K562 (cell line): ENCODE results near the gene SEPTIN8. TPM values are rescaled to one million over a fixed set of nuclear protein-coding genes. Genes with fewer than 3 reads are reported as not detected.

Experiments used
- ATAC-seq: fragments of 200-7000 bp; cut with Tn5 transposase; 3 replicates; pipeline ENCODE4 v1.9.1; 2020; ENCODE audit warnings: moderate library complexity
- BruUV-seq: library from RNA; stranded (reverse); fragments of 400-500 nt; replicated peaks from 2 replicates; lab custom pipeline; 2021; lab: Mats Ljungman, UMichigan
- CTCF ChIA-PET: fragments of 300-600 bp; formaldehyde crosslinking; extraction: SDS; loops from one replicate; lab custom pipeline; 2021; ENCODE audit warnings: low intra/inter-chr PET ratio; lab: Yijun Ruan, JAX
- POLR2A ChIA-PET: fragments of 300-600, 350-650 bp; sonication (Branson Sonifier 250); formaldehyde crosslinking; extraction: SDS; loops from one replicate; lab custom pipeline; 2021; ENCODE audit warnings: antibody characterized with exemption, inconsistent platforms; lab: Yijun Ruan, JAX
- DNase-seq, 4 experiments: peaks; one replicate each; pipeline versions ENCODE4 v3.0.0 to v3.0.0-alpha.2; 2011 to 2018; ENCODE audit warnings: low spot score in 3 of 4, mixed read lengths in 3 of 4; ENCODE audit errors: extremely low read depth in 1 of 4
- FAIRE-seq: peaks from 2 replicates; lab custom pipeline; 2011; peaks lifted over from hg19 to GRCh38; lab: Jason Lieb, UNC
- H2AFZ ChIP-seq: 2 replicates; pipeline ENCODE4 v1.6.0; 2011; ENCODE audit warnings: low read depth, low read length, control low read depth, inconsistent platforms
- H3K27ac ChIP-seq: fragments of 200-600 bp; 3 replicates; pipeline ENCODE4 v1.8.0; 2011; ENCODE audit warnings: low read depth, mild to moderate bottlenecking, control low read depth, inconsistent platforms, low read length, moderate library complexity, mixed read lengths; ENCODE audit errors: extremely low read depth
- H3K27me3 ChIP-seq, 2 experiments: fragments of 300-600 bp in 1 of 2; 2 replicates in 1 of 2; 3 replicates in 1 of 2; pipeline versions ENCODE4 v1.6.0 to v1.8.0; 2011; ENCODE audit warnings: inconsistent platforms in 2 of 2, low read length in 2 of 2, mild to moderate bottlenecking in 1 of 2, mixed read lengths in 1 of 2, moderate library complexity in 1 of 2; ENCODE audit not compliant: control insufficient read depth in 2 of 2, insufficient read depth in 2 of 2
- H3K36me3 ChIP-seq: fragments of 300-600 bp; 3 replicates; pipeline ENCODE4 v1.8.0; 2011; ENCODE audit warnings: mild to moderate bottlenecking, low read length, inconsistent platforms; ENCODE audit not compliant: control insufficient read depth, insufficient read depth
- H3K4me1 ChIP-seq, 2 experiments: fragments of 200-600 bp in 1 of 2; replicated peaks in 1 of 2; 2 replicates in 1 of 2; 3 replicates in 1 of 2; pipeline versions ENCODE4 v1.5.1 to v1.8.0; 2011; ENCODE audit warnings: inconsistent platforms in 2 of 2, low read length in 2 of 2, mild to moderate bottlenecking in 1 of 2, mixed read lengths in 1 of 2, moderate library complexity in 1 of 2; ENCODE audit not compliant: control insufficient read depth in 2 of 2, insufficient read depth in 2 of 2
- H3K4me2 ChIP-seq: 2 replicates; pipeline ENCODE4 v1.6.1; 2011; ENCODE audit warnings: low read length, control low read depth, inconsistent platforms, mixed read lengths; ENCODE audit not compliant: insufficient read depth
- H3K4me3 ChIP-seq: fragments of 200-600 bp; sonication (generic), shearing (Covaris generic); 2 replicates; pipeline ENCODE4 v1.5.1; 2016; ENCODE audit warnings: control low read depth, inconsistent platforms
- H3K79me2 ChIP-seq: fragments of 200-600 bp; 3 replicates; pipeline ENCODE4 v1.8.0; 2011; ENCODE audit warnings: low read length, inconsistent platforms; ENCODE audit not compliant: control insufficient read depth, insufficient read depth
- H3K9ac ChIP-seq, 2 experiments: 2 replicates each; pipeline versions ENCODE4 v1.6.0 to v1.6.1; 2011; ENCODE audit warnings: low read depth in 2 of 2, low read length in 2 of 2, control low read depth in 1 of 2, inconsistent platforms in 1 of 2, mild to moderate bottlenecking in 1 of 2, mixed read lengths in 1 of 2; ENCODE audit not compliant: insufficient read depth in 1 of 2
- H3K9me1 ChIP-seq: one replicate; pipeline ENCODE4 v1.6.0; 2011; ENCODE audit warnings: inconsistent platforms, mild to moderate bottlenecking, low read length, moderate library complexity; ENCODE audit not compliant: control insufficient read depth, insufficient read depth
- H3K9me3 ChIP-seq: replicated peaks from 2 replicates; pipeline ENCODE4 v1.5.1; 2011; ENCODE audit warnings: low read depth, low read length, inconsistent platforms; ENCODE audit not compliant: control insufficient read depth, insufficient read depth
- H4K20me1 ChIP-seq: replicated peaks from 2 replicates; pipeline ENCODE4 v1.6.1; 2011; ENCODE audit warnings: low read length, inconsistent platforms, mixed read lengths; ENCODE audit not compliant: control insufficient read depth, insufficient read depth
- CREM ChIP-seq: IDR thresholded peaks from 2 replicates; pipeline ENCODE4 v1.6.1; 2014; ENCODE audit warnings: antibody characterized with exemption, low read depth
- EP300 ChIP-seq: IDR thresholded peaks from 2 replicates; pipeline ENCODE4 v1.6.1; 2012; ENCODE audit warnings: low read length, improper control_type of control experiment
- ETV6 ChIP-seq, 3 experiments: fragments of 150-350 bp in 1 of 3; sonication (generic) in 1 of 3; formaldehyde crosslinking in 1 of 3; IDR thresholded peaks; 2 replicates each; pipeline versions ENCODE4 v1.6.1 to v1.8.0; 2014 to 2022; ENCODE audit warnings: borderline replicate concordance in 2 of 3, low read depth in 2 of 3, antibody characterized with exemption in 1 of 3, low read length in 1 of 3, mild to moderate bottlenecking in 1 of 3, missing genetic modification reagents in 1 of 3
- GATA2 ChIP-seq: sonication (generic); formaldehyde crosslinking; IDR thresholded peaks from 2 replicates; pipeline ENCODE4 v1.4.0; 2020; ENCODE audit warnings: mild to moderate bottlenecking, missing genetic modification reagents
- KLF16 ChIP-seq: IDR thresholded peaks from 2 replicates; pipeline ENCODE4 v1.6.1; 2016; ENCODE audit warnings: antibody characterized with exemption
- L3MBTL2 ChIP-seq: fragments of 450-650 bp; IDR thresholded peaks from 2 replicates; pipeline ENCODE4 v1.6.1; 2016; ENCODE audit warnings: mild to moderate bottlenecking, moderate library complexity
- MTA3 ChIP-seq: fragments of 450-650 bp; formaldehyde crosslinking; IDR thresholded peaks from 2 replicates; pipeline ENCODE4 v1.6.1; 2017; ENCODE audit warnings: mild to moderate bottlenecking, borderline replicate concordance
- MYNN ChIP-seq, 2 experiments: sonication (generic); formaldehyde crosslinking in 1 of 2; IDR thresholded peaks; 2 replicates each; pipeline versions ENCODE4 v1.5.0 to v1.6.1; 2016 to 2020; ENCODE audit warnings: antibody characterized with exemption in 1 of 2, missing genetic modification reagents in 1 of 2
- PKNOX1 ChIP-seq: fragments of 450-650 bp; IDR thresholded peaks from 2 replicates; pipeline ENCODE4 v1.6.1; 2016
- PPARD ChIP-seq: fragments of 250-450 bp; sonication (Bioruptor Pico); IDR thresholded peaks from 2 replicates; pipeline ENCODE4 v1.8.0; 2022; ENCODE audit warnings: inconsistent platforms, mild to moderate bottlenecking, moderate library complexity
- TAF9B ChIP-seq: fragments of 450-650 bp; IDR thresholded peaks from 2 replicates; pipeline ENCODE4 v1.6.1; 2018; ENCODE audit warnings: mild to moderate bottlenecking; ENCODE audit not compliant: partially characterized antibody
- TCF3 ChIP-seq: sonication (generic); formaldehyde crosslinking; IDR thresholded peaks from 2 replicates; pipeline ENCODE4 v1.4.0; 2020; ENCODE audit warnings: mild to moderate bottlenecking, missing genetic modification reagents
- WGBS: fragments of 100-300 bp; shearing (Covaris generic); methylation state at CpG from one replicate; pipeline ENCODE4 v1.1.6; 2016; ENCODE audit warnings: low coverage, mixed read lengths; ENCODE audit not compliant: insufficient coverage; ENCODE audit errors: missing lambda C conversion rate; 5-methylcytosine and 5-hydroxymethylcytosine counted together
- in situ Hi-C: fragments of 300-500 bp; cut with MboI; formaldehyde crosslinking; loops from 4 replicates; pipeline ENCODE4 v1.15.0; 2018; ENCODE audit warnings: inconsistent platforms, mixed read lengths
- intact Hi-C: fragments of 100-400 bp; cut with micrococcal nuclease; formaldehyde crosslinking; loops from 2 replicates; pipeline ENCODE4 v1.14.2; 2022
- polyA plus RNA-seq, 8 experiments: library from polyadenylated mRNA; depleted of rRNA in 4 of 8; stranded (reverse) in 5 of 8; unstranded in 3 of 8; fragments of >200 nt; fragmentation: Nextera tagmentation in 2 of 8; fragmentation: Illumina TruSeq in 1 of 8; extraction: Ambion mirVana in 2 of 8; extraction: Trizol in 1 of 8; gene quantifications; 2 replicates each; pipeline versions ENCODE4 v1.2.1 to v1.2.3, GENCODE V29; 2011 to 2014; ENCODE audit warnings: inconsistent platforms in 1 of 8, missing spikeins in 1 of 8
- total RNA-seq, 7 experiments: library from RNA; depleted of rRNA in 6 of 7; stranded (reverse); fragments of >200 nt in 6 of 7; fragmentation: Illumina TruSeq in 2 of 7; extraction: Trizol in 2 of 7; gene quantifications; 2 replicates each; pipeline versions ENCODE4 v1.2.1 to v1.2.3, GENCODE V29; 2011 to 2021; ENCODE audit warnings: low replicate concordance in 1 of 7

Gene SEPTIN8
- total and polyA plus RNA-seq, 9 of the 15 experiments (the other 6 are each of a cell fraction or from before 2014, with no cell fraction given), result 19.3 to 142 (median 101) TPM

- Histone ChIP-seq H3K27me3 (no peaks in the 10 kb centered on the region), H3K9me1 (no peaks in the 10 kb centered on the region), H3K36me3 (peaks cover 41% of the 10 kb centered on the region; the same call in 2 of the 3 replicates), H3K4me2 (peak overlapping the region; percentile 88), H3K4me3 (0 out of 2 replicates have a peak overlapping the region, but pooled peaks have one; percentile 58), H3K4me1 (peaks cover 40 to 54% of the 10 kb centered on the region in 2 experiments), H4K20me1 (peaks cover 8% of the 10 kb centered on the region), H3K79me2 (peaks cover 94% of the 10 kb centered on the region), H3K9me3 (no peaks in the 10 kb centered on the region), H3K27ac (peak overlapping the region; percentile 58), H3K9ac (peak overlapping the region; percentile 81 to 90), H2AFZ (no peak overlapping the region)
- in situ Hi-C loops (no loop called here), intact Hi-C loops (loop anchor here (2.0 kb wide), 1 partner anchor 33 kb away; no protein-coding TSS in a partner anchor)
- ChIA-PET POLR2A (interaction anchor here (0.6 to 1.7 kb wide), 10 partner anchors 8 to 93 kb away, joined by 3 to 5 read pairs (median 3); partner anchors contain the start of gene UQCRQ), CTCF (no interaction called here)
- ATAC-seq (peak; percentile 14), DNase-seq (peak; percentile 52 to 79 (median 64)), FAIRE-seq (peak; percentile 88)
- no TSS peak for BruUV-seq
- 13% methylated on average over 12 of the region's 12 CpGs for WGBS
- TF ChIP-seq PKNOX1 (peak; percentile 71), MYNN (IDR thresholded peaks at IDR 0.05) (0 out of 2 replicates have a peak, but pooled peaks have one; percentile 13), MYNN (CRISPR knock-in tag; IDR thresholded peaks at IDR 0.05) (no peak), PPARD (CRISPR knock-in tag) (no peak), TAF9B (no peak), ETV6 (IDR thresholded peaks at IDR 0.05; ENCODE audit: borderline replicate concordance in 1 of 2, low read depth in 2 of 2, low read length in 1 of 2) (peak; percentile 66 to 95; a peak in 3 of 4 replicates), ETV6 (CRISPR knock-in tag; IDR thresholded peaks at IDR 0.05; ENCODE audit: borderline replicate concordance) (no peak), MTA3 (peak; percentile 40; the same call in 1 of the 2 replicates), KLF16 (0 out of 2 replicates have a peak, but pooled peaks have one; percentile 24), CREM (peak; percentile 13; the same call in 1 of the 2 replicates), EP300 (peak; percentile 55; the same call in 1 of the 2 replicates), L3MBTL2 (peak; percentile 41), TCF3 (CRISPR knock-in tag) (peak; percentile 68), GATA2 (CRISPR knock-in tag) (peak; percentile 79)
Observed at GRCh38 chr5:132773601-132774355, 3.3 kb downstream of the SEPTIN8 start.
